WERI-Rb-1 (cell line): ENCODE measurements around the gene REL.

ENCODE experiments used
- DNase-seq: peaks from one replicate; pipeline ENCODE4 v3.0.0-alpha.2; 2020
- H3K27ac ChIP-seq: fragments of 250-450 bp; sonication (Bioruptor Pico); 2 replicates; pipeline ENCODE4 v1.5.1; 2020; ENCODE audit warnings: mild to moderate bottlenecking, moderate library complexity
- H3K27me3 ChIP-seq: fragments of 250-450 bp; sonication (Bioruptor Pico); 2 replicates; pipeline ENCODE4 v1.5.1; 2021; ENCODE audit warnings: mild to moderate bottlenecking, low read depth, moderate library complexity; ENCODE audit not compliant: insufficient read depth, severe bottlenecking
- H3K36me3 ChIP-seq: fragments of 250-450 bp; sonication (Bioruptor Pico); 2 replicates; pipeline ENCODE4 v1.5.1; 2020; ENCODE audit warnings: mild to moderate bottlenecking, moderate library complexity
- H3K4me3 ChIP-seq: 2 replicates; pipeline ENCODE4 v1.5.1; 2011; ENCODE audit warnings: low read depth, mild to moderate bottlenecking, control low read depth, low read length
- H3K9me3 ChIP-seq: fragments of 250-450 bp; sonication (Bioruptor Pico); 2 replicates; pipeline ENCODE4 v1.5.1; 2021; ENCODE audit warnings: mild to moderate bottlenecking, moderate library complexity; ENCODE audit not compliant: severe bottlenecking
- CTCF ChIP-seq: IDR thresholded peaks from 2 replicates; pipeline ENCODE4 v1.5.1; 2011; ENCODE audit warnings: low read depth, mild to moderate bottlenecking, control low read depth, inconsistent platforms, low read length

Gene REL

GRCh38 chr2:60965499-60965785, 84.1 kb downstream of the REL start:
- Histone ChIP-seq H3K27ac (no peak overlapping the region), H3K4me3 (no peak overlapping the region), H3K9me3 (no peaks in the 10 kb centered on the region), H3K36me3 (no peaks in the 10 kb centered on the region), H3K27me3 (no peaks in the 10 kb centered on the region)
- DNase-seq: no peak
- TF ChIP-seq CTCF: no peak

GRCh38 chr2:60966507-60967405, 85.4 kb downstream of the REL start:
- H3K27ac ChIP-seq: no peak overlapping the region
- H3K27me3 ChIP-seq: no peaks in the 10 kb centered on the region
- H3K4me3 ChIP-seq: no peak overlapping the region
- TF ChIP-seq CTCF: no peak
- H3K9me3 ChIP-seq: no peaks in the 10 kb centered on the region
- no peak for DNase-seq
- H3K36me3 ChIP-seq: no peaks in the 10 kb centered on the region

- no peak overlapping the region for H3K27ac ChIP-seq
- H3K36me3 ChIP-seq: no peaks in the 10 kb centered on the region
Observed at GRCh38 chr2:60972889-60973656, 91.7 kb downstream of the REL start.

GRCh38 chr2:60973705-60974104, 92.3 kb downstream of the REL start:
- DNase-seq: no peak
- H3K9me3 ChIP-seq: peaks cover 4% of the 10 kb centered on the region
- H3K4me3 ChIP-seq: no peak overlapping the region
- H3K27me3 ChIP-seq: no peaks in the 10 kb centered on the region
- TF ChIP-seq CTCF: no peak
- H3K36me3 ChIP-seq: no peaks in the 10 kb centered on the region
- no peak overlapping the region for H3K27ac ChIP-seq

More at GRCh38 chr2:60972889-60973656, 91.7 kb downstream of the REL start:
- H3K4me3 ChIP-seq: no peak overlapping the region
- peaks cover 4% of the 10 kb centered on the region for H3K9me3 ChIP-seq
- no peaks in the 10 kb centered on the region for H3K27me3 ChIP-seq
- DNase-seq: no peak
- TF ChIP-seq CTCF: no peak

- TF ChIP-seq CTCF: no peak
- H3K9me3 ChIP-seq: peaks cover 4% of the 10 kb centered on the region
- no peak overlapping the region for H3K27ac ChIP-seq
- no peak for DNase-seq
- no peak overlapping the region for H3K4me3 ChIP-seq
- no peaks in the 10 kb centered on the region for H3K27me3 ChIP-seq
- no peaks in the 10 kb centered on the region for H3K36me3 ChIP-seq
Observed at GRCh38 chr2:60974652-60975051, 93.3 kb downstream of the REL start.
